ENCODE results near the gene CFAP43. TPM values are rescaled to one million over a fixed set of nuclear protein-coding genes. Genes with fewer than 3 reads are reported as not detected.
A peak's percentile ranks its signal among the peaks of the same experiment; 100 is the strongest.

CFAP43 gene
- total and polyA plus RNA-seq, 8 donors = under 0.01 to 2.0 (median 0.25) TPM; not detected in 3

DNA sequence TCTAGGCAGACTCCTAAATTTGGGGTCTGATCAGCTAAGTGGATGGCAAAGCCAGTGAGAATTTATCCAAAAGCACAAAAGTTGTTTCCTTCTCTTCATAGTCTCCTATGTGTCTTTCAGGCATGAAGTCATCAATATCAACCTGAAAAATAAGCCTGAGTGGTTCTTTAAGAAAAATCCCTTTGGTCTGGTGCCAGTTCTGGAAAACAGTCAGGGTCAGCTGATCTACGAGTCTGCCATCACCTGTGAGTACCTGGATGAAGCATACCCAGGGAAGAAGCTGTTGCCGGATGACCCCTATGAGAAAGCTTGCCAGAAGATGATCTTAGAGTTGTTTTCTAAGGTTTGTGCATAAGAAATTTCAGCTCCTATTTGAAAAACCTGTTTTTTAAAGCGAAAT, 27.3 kb upstream of the CFAP43 start:
- peaks cover 24 to 74% (median 64%) of the 10 kb centered on the region in 4 donors for H3K36me3 ChIP-seq
- H3K4me1 ChIP-seq = peaks cover 25 to 89% (median 49%) of the 10 kb centered on the region in 4 donors
- H3K27me3 ChIP-seq = no peaks in the 10 kb centered on the region
- no peak for DNase-seq
- 79 to 85% (median 84%) methylated on average over 3 of the region's 3 CpGs for WGBS, 5 donors
- peak overlapping the region in 3 of 5 donors; percentile 21 to 71 (median 70) for H3K27ac ChIP-seq
- intact Hi-C loops (cut with DNase I; ENCODE audit: low total_unique reads) = no loop called here
- TF ChIP-seq POLR2AphosphoS5 (IDR thresholded peaks at IDR 0.05) (no peak), POLR2A (IDR thresholded peaks at IDR 0.05) (no peak), EP300 (IDR thresholded peaks at IDR 0.05) (no peak)
- TF ChIP-seq, protein P1, sequence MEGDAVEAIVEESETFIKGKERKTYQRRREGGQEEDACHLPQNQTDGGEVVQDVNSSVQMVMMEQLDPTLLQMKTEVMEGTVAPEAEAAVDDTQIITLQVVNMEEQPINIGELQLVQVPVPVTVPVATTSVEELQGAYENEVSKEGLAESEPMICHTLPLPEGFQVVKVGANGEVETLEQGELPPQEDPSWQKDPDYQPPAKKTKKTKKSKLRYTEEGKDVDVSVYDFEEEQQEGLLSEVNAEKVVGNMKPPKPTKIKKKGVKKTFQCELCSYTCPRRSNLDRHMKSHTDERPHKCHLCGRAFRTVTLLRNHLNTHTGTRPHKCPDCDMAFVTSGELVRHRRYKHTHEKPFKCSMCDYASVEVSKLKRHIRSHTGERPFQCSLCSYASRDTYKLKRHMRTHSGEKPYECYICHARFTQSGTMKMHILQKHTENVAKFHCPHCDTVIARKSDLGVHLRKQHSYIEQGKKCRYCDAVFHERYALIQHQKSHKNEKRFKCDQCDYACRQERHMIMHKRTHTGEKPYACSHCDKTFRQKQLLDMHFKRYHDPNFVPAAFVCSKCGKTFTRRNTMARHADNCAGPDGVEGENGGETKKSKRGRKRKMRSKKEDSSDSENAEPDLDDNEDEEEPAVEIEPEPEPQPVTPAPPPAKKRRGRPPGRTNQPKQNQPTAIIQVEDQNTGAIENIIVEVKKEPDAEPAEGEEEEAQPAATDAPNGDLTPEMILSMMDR (IDR thresholded peaks at IDR 0.05) = no peak
- no peaks in the 10 kb centered on the region for H3K9me3 ChIP-seq
- H3K4me3 ChIP-seq = no peak overlapping the region

DNA sequence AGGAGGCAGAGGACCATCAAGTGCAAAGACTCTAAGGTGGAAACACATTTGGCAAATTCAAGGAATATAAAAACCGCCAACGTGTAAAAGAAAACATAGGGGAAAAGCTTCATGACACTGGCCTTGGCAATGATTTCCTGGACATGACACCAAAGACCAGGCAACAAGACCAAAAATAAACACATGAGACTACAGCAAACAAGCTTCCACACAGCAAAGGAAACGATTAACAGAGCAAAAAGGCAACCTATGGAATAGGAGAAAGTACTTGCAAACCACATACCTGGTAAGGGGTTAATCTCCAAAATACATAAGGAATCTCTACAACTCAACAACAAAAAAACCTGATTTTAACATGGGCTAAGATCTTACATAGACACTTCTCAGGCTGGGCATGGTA, 26.0 kb upstream of the CFAP43 start:
- intact Hi-C loops (cut with DNase I; ENCODE audit: low total_unique reads) = no loop called here
- Histone ChIP-seq H3K27ac (peak overlapping the region in 1 of 5 donors; percentile 13), H3K4me3 (no peak overlapping the region), H3K4me1 (peaks cover 32 to 88% (median 54%) of the 10 kb centered on the region in 4 donors), H3K36me3 (peaks cover 24 to 61% (median 55%) of the 10 kb centered on the region in 4 donors), H3K27me3 (no peaks in the 10 kb centered on the region), H3K9me3 (no peaks in the 10 kb centered on the region)
- TF ChIP-seq POLR2AphosphoS5 (IDR thresholded peaks at IDR 0.05) (no peak), EP300 (IDR thresholded peaks at IDR 0.05) (no peak), POLR2A (IDR thresholded peaks at IDR 0.05) (no peak)
- TF ChIP-seq, protein P1 (IDR thresholded peaks at IDR 0.05) = no peak
- WGBS, 5 donors = 71 to 77% (median 72%) methylated on average over 3 of the region's 3 CpGs
- DNase-seq = no peak

- no peak for DNase-seq
- intact Hi-C loops (cut with DNase I; ENCODE audit: low total_unique reads) = no loop called here
- WGBS, 5 donors = 93 to 96% (median 93%) methylated on average over 5 of the region's 5 CpGs
- peak overlapping the region in 2 of 4 donors; percentile 75 to 86 for H3K4me3 ChIP-seq
- TF ChIP-seq POLR2AphosphoS5 (IDR thresholded peaks at IDR 0.05) (no peak), POLR2A (IDR thresholded peaks at IDR 0.05) (no peak), EP300 (IDR thresholded peaks at IDR 0.05) (no peak)
- TF ChIP-seq, protein P1 (IDR thresholded peaks at IDR 0.05) = no peak
- H3K27ac ChIP-seq = peak overlapping the region in 2 of 5 donors; percentile 97 to 99
- no peaks in the 10 kb centered on the region for H3K27me3 ChIP-seq
- no peaks in the 10 kb centered on the region for H3K9me3 ChIP-seq
- peaks cover 32 to 78% (median 54%) of the 10 kb centered on the region in 4 donors for H3K4me1 ChIP-seq
- H3K36me3 ChIP-seq = peaks cover 24 to 51% (median 46%) of the 10 kb centered on the region in 4 donors
Measured at GRCh38 chr10:104257235-104257634, 25.1 kb upstream of the CFAP43 start.

GRCh38 chr10:104256335-104256961, 24.3 kb upstream of the CFAP43 start:
- TF ChIP-seq EP300 (IDR thresholded peaks at IDR 0.05) = no peak
- TF ChIP-seq, protein P1 (IDR thresholded peaks at IDR 0.05) = no peak
- no peak for TF ChIP-seq POLR2AphosphoS5 (IDR thresholded peaks at IDR 0.05)
- TF ChIP-seq POLR2A (IDR thresholded peaks at IDR 0.05) = no peak
- H3K27me3 ChIP-seq = no peaks in the 10 kb centered on the region
- H3K4me1 ChIP-seq = peaks cover 32 to 71% (median 51%) of the 10 kb centered on the region in 4 donors
- DNase-seq = no peak
- H3K36me3 ChIP-seq = peaks cover 17 to 43% (median 39%) of the 10 kb centered on the region in 4 donors
- H3K4me3 ChIP-seq = peak overlapping the region; percentile 3 to 86 (median 68)
- intact Hi-C loops (cut with DNase I; ENCODE audit: low total_unique reads) = no loop called here
- H3K27ac ChIP-seq = peak overlapping the region in 4 of 5 donors; percentile 91 to 99 (median 96)
- H3K9me3 ChIP-seq = no peaks in the 10 kb centered on the region
- WGBS, 5 donors = 2 to 13% (median 9%) methylated on average over 1 of the region's 1 CpG
